Right lobe of liver (tissue), 4 donors: ENCODE measurements around the gene GOLGA8M.

Experiments
- CTCF ChIP-seq, 4 donors: fragments of 200-600 bp in 3 of 4; fragments of 450-650 bp in 1 of 4; IDR thresholded peaks; one replicate each; pipeline versions ENCODE4 v1.5.1 to v1.8.0; 2016 to 2022; ENCODE audit warnings: antibody characterized with exemption in 4 of 4, mild to moderate bottlenecking in 2 of 4
- POLR2A ChIP-seq: fragments of 450-650 bp; IDR thresholded peaks from one replicate; pipeline ENCODE4 v1.6.1; 2017; ENCODE audit warnings: antibody characterized with exemption, mild to moderate bottlenecking
- donor health status: DM: no; HTN: no; CAD: no.
- donor health status: DM: no; HTN: no; CAD: no.
- donor health status: DM: no; HTN: yes; CAD: no.

GRCh38 chr15:28726102-28726501 is 13.9 kb upstream of the GOLGA8M start:
- TF ChIP-seq CTCF (IDR thresholded peaks at IDR 0.05) (no peak), POLR2A (no peak)
